ENCODE results near the gene POPDC2.
A peak's percentile ranks its signal among the peaks of the same experiment; 100 is the strongest.
"Not testable (repeated sequence)": the region's sequence is repeated elsewhere in the genome, so short reads cannot be mapped to it uniquely, and the experiment has no call there.

POPDC2 gene
- 1.6 to 2.9 reads per million in 2 donors for total RNA-seq

GRCh38 chr3:119660474-119661440 is at the start of gene POPDC2:
Gene POPDC2 (minus strand): TSS chr3:119660589. CDS start chr3:119660423, 166 bp downstream.
- no peak for DNase-seq

DNA sequence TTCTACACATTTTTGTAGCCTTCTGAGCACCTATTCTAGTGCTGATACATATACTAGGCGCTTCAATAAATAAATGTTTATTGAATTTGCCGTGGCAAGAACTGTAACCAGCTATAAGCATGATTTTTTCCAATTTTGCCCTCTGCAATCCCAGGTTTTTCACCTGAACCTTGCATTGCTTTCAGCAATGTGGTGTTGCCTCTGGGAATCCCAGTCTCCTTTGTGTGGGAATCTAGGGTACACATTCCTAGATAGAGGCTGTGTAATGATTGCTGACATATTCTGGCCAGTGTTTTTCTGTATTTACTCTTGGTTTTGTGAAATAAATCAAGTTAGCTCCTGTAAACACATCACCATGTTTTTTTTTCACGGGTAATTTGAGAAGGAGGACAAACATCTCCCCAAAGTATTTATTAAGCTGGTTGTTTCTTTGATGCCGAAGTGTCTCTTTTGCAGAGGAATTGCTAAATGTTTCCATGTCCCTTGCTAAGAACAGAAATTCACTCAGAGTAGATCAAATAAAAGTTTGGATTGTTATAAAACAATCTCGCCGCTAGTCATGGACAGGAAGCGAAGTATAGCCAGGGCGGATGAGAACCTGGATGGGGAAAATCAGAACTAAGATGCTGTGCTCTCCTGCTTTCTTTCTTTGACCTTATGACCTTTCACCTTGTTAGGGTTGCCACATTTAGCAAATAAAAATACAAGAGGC is 43.6 kb upstream of the POPDC2 start:
- no peak for DNase-seq

DNA sequence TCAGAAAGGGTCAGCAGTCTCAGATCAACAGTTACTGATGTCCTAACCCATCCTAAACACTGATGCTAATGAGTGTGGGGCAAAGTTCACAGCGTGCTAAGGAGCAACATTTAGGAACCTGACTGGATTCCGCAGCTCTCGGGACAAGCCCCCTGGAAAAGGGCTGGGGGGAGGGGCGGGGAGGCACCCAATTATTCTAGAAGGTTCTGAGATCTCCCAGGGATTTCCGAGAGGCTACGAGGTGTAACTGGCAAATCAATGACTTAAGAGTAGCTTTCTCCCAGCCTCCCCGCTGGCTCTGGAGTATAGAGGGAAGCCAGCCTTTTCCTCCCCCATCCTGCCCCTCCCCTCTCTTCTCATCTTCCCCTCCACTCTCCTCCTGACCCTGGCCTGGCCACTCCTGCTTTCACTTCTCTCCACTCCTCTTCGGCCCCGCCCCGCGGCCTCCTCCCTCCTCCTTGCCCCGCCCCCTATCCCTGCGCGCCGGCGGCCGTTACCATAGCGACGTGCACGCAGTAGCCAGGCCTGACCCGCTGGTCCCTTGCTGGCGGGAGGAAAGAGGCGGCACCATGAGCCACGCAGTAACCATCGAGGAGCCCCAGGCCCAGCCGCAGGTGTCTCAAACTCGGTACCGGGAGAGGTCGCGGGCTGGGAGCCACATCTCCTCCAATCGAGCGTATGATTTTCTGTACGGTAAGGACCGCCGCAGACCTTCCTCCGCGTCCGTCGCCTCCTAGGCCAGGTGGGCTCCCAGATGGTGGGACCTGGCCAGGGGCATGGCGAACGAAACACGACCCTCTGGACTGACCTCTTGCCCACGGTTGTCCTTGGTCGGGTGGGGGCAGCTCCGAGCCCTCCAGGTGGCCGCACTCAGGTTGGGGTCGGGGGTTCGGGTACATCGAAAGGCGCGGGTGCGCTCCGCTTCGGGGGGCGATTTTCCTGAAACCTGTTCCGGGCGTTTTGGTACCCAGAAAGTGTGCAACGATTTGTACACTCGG is 42.4 kb upstream of the POPDC2 start, which contains the start of gene CFAP91:
Gene CFAP91 (plus strand): TSS at position 493 of the 998 bp plus-strand sequence. CDS start 77 bp downstream, at position 570.
- peak; percentile 78 for DNase-seq

- DNase-seq: no peak
Observed at GRCh38 chr3:119700920-119701734, 40.7 kb upstream of the POPDC2 start.

DNA sequence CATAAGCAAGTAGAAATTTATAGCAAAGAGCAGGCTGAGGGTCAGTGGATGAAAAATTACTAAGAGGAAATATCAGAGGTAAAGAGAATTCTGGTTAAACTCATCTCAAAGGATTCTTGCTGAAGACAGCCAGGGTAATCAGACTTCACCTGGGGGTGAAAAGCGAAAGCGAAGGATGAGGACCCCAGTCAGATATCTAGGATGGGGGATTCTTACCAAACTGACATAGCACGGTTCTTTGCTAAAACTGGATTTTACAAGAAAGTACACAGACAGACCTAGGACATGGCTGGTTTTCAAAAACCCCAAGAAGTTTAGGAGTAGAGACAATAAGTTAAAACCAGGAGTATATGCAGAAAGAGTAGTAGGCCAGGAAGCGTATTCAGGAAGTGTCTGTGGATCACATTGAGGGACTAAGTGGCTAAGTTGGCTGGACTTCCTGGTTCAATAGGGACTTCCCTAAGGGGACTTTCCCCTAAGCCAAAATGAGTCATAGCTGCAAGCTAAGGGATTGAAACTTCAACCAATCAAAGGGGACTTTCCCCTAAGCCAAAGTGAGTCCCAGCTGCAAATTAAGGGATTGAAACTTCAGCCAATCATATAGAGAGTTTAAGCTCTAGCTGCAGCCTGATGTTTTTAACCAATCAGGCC is 40.0 kb upstream of the POPDC2 start:
- no peak for DNase-seq

- DNase-seq: no peak
Observed at GRCh38 chr3:119697394-119697793, 37.0 kb upstream of the POPDC2 start.

DNA sequence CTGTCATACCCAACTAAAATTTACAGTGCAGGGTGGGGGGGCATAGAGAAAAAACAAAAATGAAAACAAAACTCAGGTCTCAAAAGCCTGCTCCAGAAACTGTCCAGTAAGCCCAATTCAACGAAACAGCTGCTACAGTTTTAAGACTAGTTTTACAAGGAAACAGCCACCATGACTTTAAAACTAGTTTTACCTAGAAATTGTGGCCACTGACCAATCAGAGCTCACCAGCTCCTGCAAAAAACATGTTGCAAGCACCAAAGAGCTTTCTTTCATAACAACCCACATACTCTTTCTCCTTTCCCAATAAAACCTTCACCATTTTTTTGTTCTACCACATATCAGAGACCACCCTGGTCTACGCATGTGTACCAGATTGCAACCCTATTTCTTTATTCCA is 35.1 kb upstream of the POPDC2 start:
- DNase-seq: no peak

DNA sequence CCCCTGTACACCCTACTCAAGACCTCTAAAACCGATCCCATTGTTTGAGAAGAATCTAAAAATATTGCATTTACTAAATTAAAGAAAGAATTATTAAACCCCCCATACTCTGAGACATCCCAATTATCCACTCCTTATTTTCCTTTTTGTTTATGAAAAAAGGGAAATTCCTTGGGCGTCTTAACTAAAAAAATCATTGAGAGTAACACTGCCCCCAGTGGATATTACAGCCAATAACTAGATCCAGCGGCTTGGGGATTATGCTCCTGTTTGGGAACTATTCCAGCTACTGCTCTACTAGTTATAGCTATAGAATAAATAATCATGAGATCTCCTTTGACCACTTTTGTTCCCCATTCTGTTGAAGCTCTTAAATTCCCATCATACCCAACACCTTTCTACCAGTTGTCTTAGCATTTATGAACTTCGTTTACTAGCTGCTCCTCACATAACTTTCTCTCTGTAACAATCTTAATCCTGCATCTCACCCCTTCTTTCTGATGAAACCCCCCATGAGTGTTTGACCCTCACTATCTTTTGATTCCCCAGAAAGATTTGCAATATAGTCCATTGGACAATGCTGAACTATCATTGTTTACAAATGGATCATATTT is 29.8 kb upstream of the POPDC2 start:
- DNase-seq: no peak

GRCh38 chr3:119683421-119683820 is 23.0 kb upstream of the POPDC2 start:
- DNase-seq: no peak

DNA sequence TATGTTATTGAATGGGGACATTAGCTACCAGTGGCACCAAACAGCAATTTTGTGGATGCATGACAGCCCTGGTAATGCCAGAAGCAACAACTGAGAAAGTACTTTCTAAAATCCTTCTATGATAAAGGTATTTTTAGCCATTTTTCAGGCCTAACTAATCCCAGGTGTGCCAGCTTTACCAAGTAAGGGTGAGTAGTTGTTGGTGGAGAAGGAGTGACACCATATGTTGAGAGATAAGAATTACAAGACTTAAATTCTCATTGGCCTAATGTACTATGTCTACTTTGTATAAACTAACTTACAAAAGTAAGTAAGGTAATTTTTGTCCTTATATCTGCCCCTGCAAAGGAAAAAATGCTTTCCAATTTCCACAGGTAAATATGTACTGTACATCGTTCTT is 20.9 kb upstream of the POPDC2 start:
- no peak for DNase-seq

DNA sequence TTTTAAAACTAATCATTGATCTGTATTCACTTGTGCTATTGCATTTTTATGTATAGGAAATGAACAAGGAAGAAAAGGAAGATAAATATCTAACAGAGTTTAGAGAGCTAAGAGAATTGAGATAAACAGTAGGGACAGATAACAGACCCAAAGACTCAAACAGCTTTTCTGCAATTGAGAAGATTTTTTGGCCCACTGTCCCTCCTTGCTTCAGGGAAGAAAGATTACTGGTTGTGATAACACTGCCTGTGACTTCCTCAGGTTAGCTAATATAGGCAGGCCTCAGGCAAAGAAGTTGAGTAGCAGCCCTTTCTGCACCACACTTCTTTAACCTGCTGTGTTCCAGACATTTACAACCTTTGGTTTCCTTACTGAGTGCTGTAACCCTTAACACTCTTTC is 19.5 kb upstream of the POPDC2 start:
- no peak for DNase-seq

GRCh38 chr3:119678209-119678608 is 17.8 kb upstream of the POPDC2 start:
- not testable (repeated sequence) for DNase-seq

DNA sequence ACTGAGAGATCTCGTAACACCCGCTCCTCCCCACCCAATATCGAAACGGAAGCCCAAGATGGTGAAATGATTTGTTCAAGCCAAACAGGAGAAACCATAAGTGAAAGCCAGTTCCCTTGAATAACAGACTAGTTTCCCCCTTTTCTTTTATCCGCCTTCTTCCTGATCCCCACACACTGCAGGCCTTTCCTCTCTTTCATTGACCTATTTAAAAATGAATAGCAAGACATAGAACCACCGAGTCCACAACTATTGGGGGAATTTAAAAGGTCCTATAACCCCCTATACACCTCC is 17.2 kb upstream of the POPDC2 start:
- no peak for DNase-seq

DNA sequence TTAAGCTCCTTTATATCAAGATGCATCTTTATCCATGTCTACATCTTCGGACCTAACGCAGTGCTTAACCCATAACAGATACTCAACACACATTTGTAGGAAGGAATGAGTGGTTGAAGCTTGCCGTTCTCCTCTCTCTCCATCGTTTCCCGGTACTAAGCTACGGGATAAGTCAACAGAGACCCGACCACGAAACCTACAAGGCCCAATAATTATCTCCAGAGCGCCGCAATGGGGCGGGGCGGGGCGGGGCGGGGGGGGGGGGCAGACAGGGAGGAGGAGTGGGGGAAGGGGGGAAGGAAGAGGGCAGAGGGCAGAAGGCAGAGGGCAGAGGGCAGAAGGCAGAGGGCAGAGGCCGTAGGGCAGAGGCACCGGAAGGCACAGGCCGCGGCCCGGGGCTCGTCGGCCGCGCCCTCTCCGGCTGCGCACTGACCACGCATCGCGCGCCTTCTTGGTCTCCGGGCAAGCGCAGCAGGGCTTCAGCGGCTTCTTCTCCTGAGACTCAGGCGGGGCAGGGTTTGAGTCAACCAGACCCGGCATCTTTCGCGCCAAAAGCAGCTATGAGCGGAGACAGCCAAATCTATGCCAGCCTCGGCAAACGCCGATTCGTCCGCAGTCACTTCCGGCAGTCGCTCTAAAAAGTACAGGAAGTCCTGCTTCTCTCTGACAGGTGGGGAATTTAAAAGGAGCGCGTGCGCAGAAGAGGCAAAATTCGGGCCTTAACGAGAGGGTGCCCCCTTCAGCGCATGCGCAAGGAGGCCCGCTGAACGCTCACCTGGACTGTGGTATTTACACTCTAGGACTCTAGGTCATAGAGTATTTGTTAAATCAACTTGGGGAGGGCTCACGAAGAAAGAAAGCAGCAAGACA is 16.6 kb upstream of the POPDC2 start, which contains the start of gene COX17:
Gene COX17 (minus strand): TSS at position 636 of the 870 bp plus-strand sequence. CDS start 96 bp downstream, at position 540.
- DNase-seq: peak; percentile 89

DNA sequence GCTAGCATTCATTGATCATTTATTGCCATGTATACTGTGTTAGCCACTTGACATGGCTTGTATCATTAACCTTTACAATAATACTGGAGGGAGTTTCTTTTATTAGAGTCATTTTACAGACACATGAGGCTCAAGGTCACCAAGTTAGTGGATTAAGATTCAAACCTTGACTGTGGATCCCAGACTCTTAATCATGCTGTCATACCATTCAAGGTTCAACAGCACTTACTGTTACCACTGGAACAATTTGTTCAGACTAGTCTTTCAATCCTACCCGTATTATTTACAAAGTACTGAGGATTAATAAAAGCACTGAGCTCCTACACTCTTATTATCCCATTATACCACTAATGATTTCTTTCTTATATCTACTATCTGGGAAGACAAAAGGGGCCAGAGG is 15.6 kb upstream of the POPDC2 start:
- DNase-seq: no peak

DNA sequence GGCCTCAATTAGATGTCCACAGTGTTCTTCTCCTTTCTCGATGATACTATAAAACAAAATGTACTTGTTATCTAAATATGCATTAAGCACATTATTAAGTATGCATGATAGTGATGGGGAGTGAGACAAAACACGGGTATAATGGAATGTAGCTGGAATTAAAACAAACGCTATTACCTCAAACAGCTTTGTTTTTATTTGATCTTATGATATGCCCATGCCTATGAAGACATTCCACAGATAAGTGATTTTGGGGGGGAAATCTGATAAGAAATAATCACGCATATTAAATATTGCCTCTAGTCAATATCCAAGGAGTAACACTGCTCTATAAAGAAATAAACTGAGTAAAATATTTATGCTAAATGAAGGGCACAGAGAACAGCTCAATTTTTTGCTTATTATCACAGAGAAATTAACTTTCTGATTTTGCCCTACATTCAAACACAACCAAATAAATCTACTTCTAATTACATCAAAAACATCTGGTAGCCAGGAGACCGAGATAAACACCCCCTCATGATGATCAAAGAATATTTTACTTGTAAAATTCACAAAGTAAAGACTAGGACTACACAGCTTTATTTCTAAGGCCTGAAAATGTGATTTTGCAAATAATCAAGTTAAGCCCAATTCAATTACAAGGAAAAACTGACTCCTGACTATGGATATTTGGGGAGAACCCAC is 14.9 kb upstream of the POPDC2 start:
- DNase-seq: no peak

DNA sequence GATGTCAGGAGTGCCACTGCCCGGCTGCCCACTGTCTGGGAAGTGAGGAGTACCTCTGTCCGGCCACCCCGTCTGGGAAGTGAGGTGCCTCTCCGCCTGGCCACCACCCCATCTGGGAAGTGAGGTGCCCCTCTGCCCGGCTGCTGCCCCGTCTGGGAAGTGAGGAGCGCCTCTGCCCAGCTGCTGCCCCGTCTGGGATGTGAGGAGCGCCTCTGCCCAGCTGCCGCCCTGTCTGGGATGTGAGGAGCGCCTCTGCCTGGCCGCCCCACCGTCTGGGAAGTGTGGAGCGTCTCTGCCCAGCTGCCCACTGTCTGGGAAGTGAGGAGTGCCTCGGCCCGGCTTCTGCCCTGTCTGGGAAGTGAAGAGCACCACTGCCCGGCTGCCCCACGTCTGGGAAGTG is 13.5 kb upstream of the POPDC2 start:
- no peak for DNase-seq

- no peak for DNase-seq
Observed at GRCh38 chr3:119672776-119673175, 12.4 kb upstream of the POPDC2 start.

All from T-helper 9 cell (primary cell).